H1 (cell line): ENCODE results near the gene C1S. TPM values are rescaled to one million over a fixed set of nuclear protein-coding genes. Genes with fewer than 3 reads are reported as not detected.

Experiments
- ASH2L ChIP-seq: fragments of 200-600, 300-600 bp; sonication (generic); IDR thresholded peaks from one replicate; pipeline ENCODE4 v1.7.1; 2017; ENCODE audit warnings: low read length
- BCL11A ChIP-seq, 2 experiments: IDR thresholded peaks; one replicate each; pipeline ENCODE4 v1.6.1; 2011; ENCODE audit warnings: low read depth in 2 of 2, low read length in 2 of 2, mild to moderate bottlenecking in 2 of 2
- CHD1 ChIP-seq: IDR thresholded peaks from 2 replicates; pipeline ENCODE4 v1.6.1; 2012; ENCODE audit warnings: low read depth, low read length, improper control_type of control experiment
- CREB1 ChIP-seq: IDR thresholded peaks from 2 replicates; pipeline ENCODE4 v1.6.1; 2012; ENCODE audit warnings: inconsistent platforms
- EP300 ChIP-seq, 2 experiments: IDR thresholded peaks; 1 replicate in 1 of 2; 2 replicates in 1 of 2; pipeline ENCODE4 v1.6.1; 2011 to 2012; ENCODE audit warnings: low read depth in 2 of 2, low read length in 2 of 2, mild to moderate bottlenecking in 2 of 2, borderline replicate concordance in 1 of 2, inconsistent platforms in 1 of 2, moderate library complexity in 1 of 2
- SP1 ChIP-seq: IDR thresholded peaks from 2 replicates; pipeline ENCODE4 v1.6.1; 2011; ENCODE audit warnings: low read depth, low read length
- SUZ12 ChIP-seq: fragments of 200-600 bp; sonication (generic); IDR thresholded peaks from 2 replicates; pipeline ENCODE4 v1.6.1; 2012; ENCODE audit warnings: mild to moderate bottlenecking, inconsistent platforms, low read length, moderate library complexity, mixed read lengths
- polyA plus RNA-seq, 7 experiments: library from polyadenylated mRNA; depleted of rRNA in 3 of 7; stranded (reverse) in 5 of 7; unstranded in 2 of 7; fragments of >200 nt in 5 of 7; fragments of 200-250 nt in 2 of 7; gene quantifications; 1 replicate in 5 of 7; 2 replicates in 1 of 7; 4 replicates in 1 of 7; pipeline versions ENCODE4 v1.2.1 to v1.2.3, GENCODE V29; 2011 to 2013; ENCODE audit warnings: missing spikeins in 2 of 7, mixed read lengths in 2 of 7
- total RNA-seq: library from RNA; stranded (reverse); fragmentation: NEBNext Ultra II Directional; extraction: Animal tissue kit (Norgen Biotek cat#: 25700); gene quantifications from 2 replicates; pipeline ENCODE4 v1.2.1, GENCODE V29; 2021
- TF ChIP-seq, protein P1 (sequence below): IDR thresholded peaks from 2 replicates; pipeline ENCODE4 v1.6.1; 2011; ENCODE audit warnings: low read depth, mild to moderate bottlenecking, low read length; ENCODE audit not compliant: insufficient read depth

C1S gene
- total and polyA plus RNA-seq, 2 of the 8 experiments (the other 6 are each of a cell fraction or from before 2014, with no cell fraction given): 4.4 to 7.3 TPM

DNA sequence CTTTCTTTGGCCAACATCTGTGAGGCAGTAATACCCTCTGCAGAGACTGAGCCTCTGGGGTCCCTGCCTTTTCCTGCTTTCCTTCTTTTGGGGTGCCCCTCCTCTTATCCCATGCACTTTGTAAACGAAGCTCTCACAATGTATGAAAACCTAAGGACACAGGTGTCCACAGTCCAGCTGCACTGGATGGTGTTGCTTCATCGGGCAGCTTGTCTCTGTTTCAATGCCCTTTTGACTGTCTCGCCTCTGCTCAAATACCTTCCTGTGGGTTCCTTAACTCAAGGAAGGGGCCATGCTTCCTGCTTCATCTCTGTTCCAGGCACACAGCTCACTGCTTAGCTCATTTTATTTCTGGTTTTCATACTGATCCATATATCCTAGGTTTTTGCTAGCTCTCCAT, 42.1 kb downstream of the C1S start (continued):
- no peak for TF ChIP-seq SUZ12
- TF ChIP-seq CHD1: no peak
- TF ChIP-seq ASH2L: no peak
- no peak for TF ChIP-seq BCL11A (IDR thresholded peaks at IDR 0.05; ENCODE audit: low read depth in 2 of 2, low read length in 2 of 2)
- no peak for TF ChIP-seq SP1
- TF ChIP-seq, protein P1, sequence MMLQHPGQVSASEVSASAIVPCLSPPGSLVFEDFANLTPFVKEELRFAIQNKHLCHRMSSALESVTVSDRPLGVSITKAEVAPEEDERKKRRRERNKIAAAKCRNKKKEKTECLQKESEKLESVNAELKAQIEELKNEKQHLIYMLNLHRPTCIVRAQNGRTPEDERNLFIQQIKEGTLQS: no peak
- no peak for TF ChIP-seq CREB1
- no peak for TF ChIP-seq EP300 (IDR thresholded peaks at IDR 0.05; ENCODE audit: borderline replicate concordance in 1 of 2, low read depth in 2 of 2, low read length in 2 of 2)
